DND-41 (cell line): ENCODE results near the gene PPP2R2B.

Source experiments
- ATAC-seq: fragments of 200-7000 bp; cut with Tn5 transposase; 3 replicates; pipeline ENCODE4 v1.9.1; 2021; ENCODE audit warnings: low read depth; ENCODE audit not compliant: insufficient read depth
- DNase-seq: peaks from one replicate; pipeline ENCODE4 v3.0.0-alpha.2; 2020
- H2AFZ ChIP-seq: 2 replicates; pipeline ENCODE4 v1.6.0; 2012; ENCODE audit warnings: low read depth, low read length
- H3K27ac ChIP-seq: 2 replicates; pipeline ENCODE4 v1.5.1; 2012; ENCODE audit warnings: low read length, inconsistent platforms
- H3K27me3 ChIP-seq: fragments of 200-600 bp; sonication (generic); 2 replicates; pipeline ENCODE4 v1.6.0; 2012; ENCODE audit warnings: low read length, mild to moderate bottlenecking, inconsistent platforms; ENCODE audit not compliant: insufficient read depth, poor library complexity
- H3K36me3 ChIP-seq: 2 replicates; pipeline ENCODE4 v1.5.1; 2012; ENCODE audit warnings: low read length, inconsistent platforms; ENCODE audit not compliant: insufficient read depth
- H3K4me1 ChIP-seq: 2 replicates; pipeline ENCODE4 v1.5.1; 2012; ENCODE audit warnings: mild to moderate bottlenecking, low read length; ENCODE audit not compliant: insufficient read depth
- H3K4me2 ChIP-seq: 2 replicates; pipeline ENCODE4 v1.6.0; 2012; ENCODE audit warnings: mild to moderate bottlenecking, moderate library complexity, low read length, inconsistent platforms; ENCODE audit not compliant: insufficient read depth
- H3K4me3 ChIP-seq, 2 experiments: fragments of 200-600 bp in 1 of 2; shearing (Covaris generic) in 1 of 2; 2 replicates each; pipeline ENCODE4 v1.5.1; 2012 to 2016; ENCODE audit warnings: inconsistent platforms in 2 of 2, low read length in 2 of 2, mild to moderate bottlenecking in 2 of 2, low read depth in 1 of 2, moderate library complexity in 1 of 2
- H3K79me2 ChIP-seq: 2 replicates; pipeline ENCODE4 v1.6.0; 2012; ENCODE audit warnings: low read length, inconsistent platforms; ENCODE audit not compliant: insufficient read depth
- H3K9ac ChIP-seq: 2 replicates; pipeline ENCODE4 v1.6.0; 2012; ENCODE audit warnings: low read depth, mild to moderate bottlenecking, inconsistent platforms, low read length, moderate library complexity
- H3K9me3 ChIP-seq: 2 replicates; pipeline ENCODE4 v1.5.1; 2012; ENCODE audit warnings: low read length, moderate library complexity, mild to moderate bottlenecking, inconsistent platforms; ENCODE audit not compliant: insufficient read depth, severe bottlenecking
- H4K20me1 ChIP-seq: 2 replicates; pipeline ENCODE4 v1.6.0; 2012; ENCODE audit warnings: low read length; ENCODE audit not compliant: insufficient read depth
- CTCF ChIP-seq: IDR thresholded peaks from 2 replicates; pipeline ENCODE4 v1.5.1; 2012; ENCODE audit warnings: borderline replicate concordance, low read length, moderate library complexity, mild to moderate bottlenecking; ENCODE audit not compliant: poor library complexity, severe bottlenecking; ENCODE audit errors: extremely low read depth
- EZH2 ChIP-seq: IDR thresholded peaks from 3 replicates; pipeline ENCODE4 v1.6.1; 2012; ENCODE audit warnings: borderline replicate concordance, low read depth, mild to moderate bottlenecking, moderate library complexity, low read length, inconsistent platforms; ENCODE audit not compliant: severe bottlenecking

Gene PPP2R2B

GRCh38 chr5:146779211-146779869 lies 99.2 kb downstream of the PPP2R2B start:
- no peak overlapping the region for H2AFZ ChIP-seq
- H3K9me3 ChIP-seq = no peaks in the 10 kb centered on the region
- TF ChIP-seq EZH2 (no peak), CTCF (no peak)
- H3K27me3 ChIP-seq = no peaks in the 10 kb centered on the region
- no peaks in the 10 kb centered on the region for H4K20me1 ChIP-seq
- no peak overlapping the region for H3K4me3 ChIP-seq
- H3K4me1 ChIP-seq = no peaks in the 10 kb centered on the region
- no peak overlapping the region for H3K27ac ChIP-seq
- H3K4me2 ChIP-seq = no peak overlapping the region
- no peaks in the 10 kb centered on the region for H3K79me2 ChIP-seq
- ATAC-seq (no peak), DNase-seq (no peak)
- H3K9ac ChIP-seq = no peak overlapping the region
- no peaks in the 10 kb centered on the region for H3K36me3 ChIP-seq

GRCh38 chr5:146778795-146779194 lies 99.8 kb downstream of the PPP2R2B start:
- Histone ChIP-seq H3K9ac (no peak overlapping the region), H4K20me1 (no peaks in the 10 kb centered on the region), H3K27ac (no peak overlapping the region), H3K36me3 (no peaks in the 10 kb centered on the region), H3K4me3 (no peak overlapping the region), H3K27me3 (no peaks in the 10 kb centered on the region), H2AFZ (no peak overlapping the region), H3K9me3 (no peaks in the 10 kb centered on the region), H3K79me2 (no peaks in the 10 kb centered on the region), H3K4me1 (no peaks in the 10 kb centered on the region), H3K4me2 (no peak overlapping the region)
- no peak for ATAC-seq
- DNase-seq = no peak
- TF ChIP-seq EZH2 (no peak), CTCF (no peak)

GRCh38 chr5:146778261-146778660 lies 100.3 kb downstream of the PPP2R2B start:
- Histone ChIP-seq H3K9me3 (no peaks in the 10 kb centered on the region), H3K4me2 (no peak overlapping the region), H4K20me1 (no peaks in the 10 kb centered on the region), H3K27me3 (no peaks in the 10 kb centered on the region), H3K4me3 (no peak overlapping the region), H3K4me1 (no peaks in the 10 kb centered on the region), H3K36me3 (no peaks in the 10 kb centered on the region), H3K27ac (no peak overlapping the region), H3K79me2 (no peaks in the 10 kb centered on the region), H2AFZ (no peak overlapping the region), H3K9ac (no peak overlapping the region)
- ATAC-seq (no peak), DNase-seq (no peak)
- no peak for TF ChIP-seq CTCF
- TF ChIP-seq EZH2 = no peak
